ENCODE results near the gene PKN1. TPM values are rescaled to one million over a fixed set of nuclear protein-coding genes. Genes with fewer than 3 reads are reported as not detected.

PKN1 gene
- total and polyA plus RNA-seq, 2 experiments from 2014 or later, result 86.8 to 201 TPM

DNA sequence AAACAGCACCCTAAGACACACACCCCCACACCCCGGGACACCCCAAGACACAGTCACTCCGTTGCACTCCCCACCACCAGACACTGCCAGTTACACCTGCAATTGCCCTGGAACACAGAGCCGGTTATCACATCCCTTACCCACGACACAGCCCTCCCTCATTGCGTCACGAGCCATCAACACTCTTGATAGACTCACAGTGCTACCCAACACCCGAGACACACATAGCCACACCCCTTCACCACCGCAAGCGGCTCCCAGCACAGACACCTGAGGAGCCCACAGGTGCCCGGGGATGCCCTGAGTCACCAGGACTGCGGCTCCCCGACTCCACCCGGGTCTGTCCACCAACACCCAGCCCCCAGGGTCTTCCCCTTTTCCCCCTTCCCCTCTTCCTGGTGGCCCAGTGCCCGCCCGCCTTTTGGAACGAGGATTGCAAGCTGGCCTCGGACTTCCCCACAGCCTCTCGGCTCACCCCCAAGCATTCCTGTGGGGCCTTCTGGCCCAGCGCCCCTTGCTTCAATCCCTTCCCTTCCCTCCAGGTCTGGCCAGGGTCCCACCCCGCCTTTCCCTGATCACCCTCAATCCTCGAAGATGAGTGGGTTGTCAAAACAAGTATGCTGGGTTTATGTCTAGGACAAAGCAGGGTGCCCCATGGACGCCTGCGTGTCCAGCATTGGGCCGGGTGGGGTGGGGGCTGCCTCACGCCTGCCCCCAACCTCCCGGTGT is 43.7 kb downstream of the PKN1 start:
- no peaks in the 10 kb centered on the region for H3K9me3 Mint-ChIP-seq
- Histone ChIP-seq H3K9me2 (ENCODE audit: insufficient read depth) (no peaks in the 10 kb centered on the region), H3K4me3 (no peak overlapping the region), H3K79me2 (replicated peaks; ENCODE audit: insufficient read depth) (no peaks in the 10 kb centered on the region), H3K27ac (ENCODE audit: low read depth) (no peak overlapping the region), H3K4me2 (no peak overlapping the region), H3K4me1 (ENCODE audit: insufficient read depth) (peaks cover 12% of the 10 kb centered on the region), H3F3A (replicated peaks; ENCODE audit: low read depth) (peaks cover 16% of the 10 kb centered on the region), H3K36me3 (ENCODE audit: insufficient read depth) (peaks cover 5% of the 10 kb centered on the region; the same call in 1 of the 2 replicates), H3K27me3 (ENCODE audit: insufficient read depth) (peaks cover 18% of the 10 kb centered on the region), H2AFZ (no peak overlapping the region), H4K20me1 (replicated peaks; ENCODE audit: insufficient read depth) (no peaks in the 10 kb centered on the region; the same call in 1 of the 2 replicates)
- peak; percentile 31; the same call in 1 of the 2 replicates for TF ChIP-seq POLR2AphosphoS5 (IDR thresholded peaks at IDR 0.05; ENCODE audit: low read depth)
- TF ChIP-seq NANOG (IDR thresholded peaks at IDR 0.05; ENCODE audit: borderline replicate concordance), result no peak
- peaks cover 23% of the 10 kb centered on the region for H3K27me3 Mint-ChIP-seq (ENCODE audit: insufficient read depth, low read depth, poor library complexity)
- no peak overlapping the region for H3K4me3 Mint-ChIP-seq
- peaks cover 33% of the 10 kb centered on the region for H3K4me1 Mint-ChIP-seq
- peak overlapping the region; percentile 71 for H3K27ac Mint-ChIP-seq
- H3K36me3 Mint-ChIP-seq (ENCODE audit: low read depth), result peaks cover 14% of the 10 kb centered on the region
- DNase-seq (ENCODE audit: low spot score) (no peak), ATAC-seq (no peak)

DNA sequence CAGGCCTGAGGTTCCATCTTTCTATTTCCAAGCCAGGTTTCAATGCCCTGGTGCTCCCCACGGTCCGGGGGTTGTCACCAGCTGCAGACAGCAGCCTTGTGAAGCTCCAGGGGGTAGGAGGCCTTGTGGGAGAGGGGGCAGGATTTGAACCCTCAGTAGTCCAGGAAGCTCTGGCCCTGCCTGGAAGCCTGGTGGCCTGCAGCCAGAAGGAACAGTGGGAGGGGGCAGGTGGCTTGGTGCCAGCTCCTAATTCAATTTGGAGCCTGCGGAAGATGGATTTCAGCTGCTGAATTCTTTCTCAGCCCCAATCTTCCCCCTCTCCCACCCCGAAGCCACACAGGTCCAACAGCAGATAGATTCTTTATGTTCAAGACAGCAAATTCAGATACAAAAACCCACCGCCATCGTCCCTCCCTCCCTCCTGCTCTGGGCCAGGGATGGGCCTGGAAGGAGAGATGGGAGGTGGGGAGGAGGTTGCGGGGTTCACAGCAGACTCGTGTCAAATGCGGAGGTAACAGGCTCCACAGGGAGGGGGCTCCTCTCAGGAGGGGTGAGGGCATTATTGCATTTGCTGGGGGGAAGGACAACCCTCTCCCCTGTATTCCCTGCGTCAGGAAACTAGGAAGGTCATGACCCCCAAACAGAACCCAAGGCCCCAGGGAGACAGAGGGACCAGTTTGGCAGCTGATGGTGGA is 44.5 kb downstream of the PKN1 start:
- H3K27me3 Mint-ChIP-seq (ENCODE audit: insufficient read depth, low read depth, poor library complexity), result peaks cover 26% of the 10 kb centered on the region
- Histone ChIP-seq H3K79me2 (replicated peaks; ENCODE audit: insufficient read depth) (no peaks in the 10 kb centered on the region), H4K20me1 (replicated peaks; ENCODE audit: insufficient read depth) (no peaks in the 10 kb centered on the region; the same call in 1 of the 2 replicates), H3K27ac (ENCODE audit: low read depth) (no peak overlapping the region), H2AFZ (no peak overlapping the region), H3K4me3 (no peak overlapping the region), H3K27me3 (ENCODE audit: insufficient read depth) (peaks cover 18% of the 10 kb centered on the region), H3F3A (replicated peaks; ENCODE audit: low read depth) (peaks cover 16% of the 10 kb centered on the region), H3K9me2 (ENCODE audit: insufficient read depth) (no peaks in the 10 kb centered on the region), H3K4me2 (no peak overlapping the region), H3K4me1 (ENCODE audit: insufficient read depth) (peaks cover 12% of the 10 kb centered on the region), H3K36me3 (ENCODE audit: insufficient read depth) (peaks cover 5% of the 10 kb centered on the region; the same call in 1 of the 2 replicates)
- no peak for DNase-seq (ENCODE audit: low spot score)
- no peak for ATAC-seq
- H3K36me3 Mint-ChIP-seq (ENCODE audit: low read depth), result peaks cover 21% of the 10 kb centered on the region
- no peak overlapping the region for H3K4me3 Mint-ChIP-seq
- H3K9me3 Mint-ChIP-seq, result no peaks in the 10 kb centered on the region
- H3K4me1 Mint-ChIP-seq, result peaks cover 31% of the 10 kb centered on the region
- no peak overlapping the region for H3K27ac Mint-ChIP-seq
- TF ChIP-seq, protein P1, sequence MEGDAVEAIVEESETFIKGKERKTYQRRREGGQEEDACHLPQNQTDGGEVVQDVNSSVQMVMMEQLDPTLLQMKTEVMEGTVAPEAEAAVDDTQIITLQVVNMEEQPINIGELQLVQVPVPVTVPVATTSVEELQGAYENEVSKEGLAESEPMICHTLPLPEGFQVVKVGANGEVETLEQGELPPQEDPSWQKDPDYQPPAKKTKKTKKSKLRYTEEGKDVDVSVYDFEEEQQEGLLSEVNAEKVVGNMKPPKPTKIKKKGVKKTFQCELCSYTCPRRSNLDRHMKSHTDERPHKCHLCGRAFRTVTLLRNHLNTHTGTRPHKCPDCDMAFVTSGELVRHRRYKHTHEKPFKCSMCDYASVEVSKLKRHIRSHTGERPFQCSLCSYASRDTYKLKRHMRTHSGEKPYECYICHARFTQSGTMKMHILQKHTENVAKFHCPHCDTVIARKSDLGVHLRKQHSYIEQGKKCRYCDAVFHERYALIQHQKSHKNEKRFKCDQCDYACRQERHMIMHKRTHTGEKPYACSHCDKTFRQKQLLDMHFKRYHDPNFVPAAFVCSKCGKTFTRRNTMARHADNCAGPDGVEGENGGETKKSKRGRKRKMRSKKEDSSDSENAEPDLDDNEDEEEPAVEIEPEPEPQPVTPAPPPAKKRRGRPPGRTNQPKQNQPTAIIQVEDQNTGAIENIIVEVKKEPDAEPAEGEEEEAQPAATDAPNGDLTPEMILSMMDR (conservative IDR thresholded peaks at IDR 0.05; ENCODE audit: low read depth in 2 of 2), result no peak
- no peak for TF ChIP-seq EZH2phosphoT487 (IDR thresholded peaks at IDR 0.05; ENCODE audit: unreplicated experiment)
- no peak for TF ChIP-seq ETS1 (IDR thresholded peaks at IDR 0.05)
- TF ChIP-seq, protein P2, sequence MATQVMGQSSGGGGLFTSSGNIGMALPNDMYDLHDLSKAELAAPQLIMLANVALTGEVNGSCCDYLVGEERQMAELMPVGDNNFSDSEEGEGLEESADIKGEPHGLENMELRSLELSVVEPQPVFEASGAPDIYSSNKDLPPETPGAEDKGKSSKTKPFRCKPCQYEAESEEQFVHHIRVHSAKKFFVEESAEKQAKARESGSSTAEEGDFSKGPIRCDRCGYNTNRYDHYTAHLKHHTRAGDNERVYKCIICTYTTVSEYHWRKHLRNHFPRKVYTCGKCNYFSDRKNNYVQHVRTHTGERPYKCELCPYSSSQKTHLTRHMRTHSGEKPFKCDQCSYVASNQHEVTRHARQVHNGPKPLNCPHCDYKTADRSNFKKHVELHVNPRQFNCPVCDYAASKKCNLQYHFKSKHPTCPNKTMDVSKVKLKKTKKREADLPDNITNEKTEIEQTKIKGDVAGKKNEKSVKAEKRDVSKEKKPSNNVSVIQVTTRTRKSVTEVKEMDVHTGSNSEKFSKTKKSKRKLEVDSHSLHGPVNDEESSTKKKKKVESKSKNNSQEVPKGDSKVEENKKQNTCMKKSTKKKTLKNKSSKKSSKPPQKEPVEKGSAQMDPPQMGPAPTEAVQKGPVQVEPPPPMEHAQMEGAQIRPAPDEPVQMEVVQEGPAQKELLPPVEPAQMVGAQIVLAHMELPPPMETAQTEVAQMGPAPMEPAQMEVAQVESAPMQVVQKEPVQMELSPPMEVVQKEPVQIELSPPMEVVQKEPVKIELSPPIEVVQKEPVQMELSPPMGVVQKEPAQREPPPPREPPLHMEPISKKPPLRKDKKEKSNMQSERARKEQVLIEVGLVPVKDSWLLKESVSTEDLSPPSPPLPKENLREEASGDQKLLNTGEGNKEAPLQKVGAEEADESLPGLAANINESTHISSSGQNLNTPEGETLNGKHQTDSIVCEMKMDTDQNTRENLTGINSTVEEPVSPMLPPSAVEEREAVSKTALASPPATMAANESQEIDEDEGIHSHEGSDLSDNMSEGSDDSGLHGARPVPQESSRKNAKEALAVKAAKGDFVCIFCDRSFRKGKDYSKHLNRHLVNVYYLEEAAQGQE (IDR thresholded peaks at IDR 0.05; ENCODE audit: unreplicated experiment), result no peak
- TF ChIP-seq STAT1 (IDR thresholded peaks at IDR 0.05; ENCODE audit: unreplicated experiment), result no peak
- TF ChIP-seq CREB1 (CRISPR knock-in tag; IDR thresholded peaks at IDR 0.05; ENCODE audit: low read depth), result no peak
